Epithelial cell of proximal tubule (primary cell): ENCODE data around the gene ZNF319. TPM values are rescaled to one million over a fixed set of nuclear protein-coding genes. Genes with fewer than 3 reads are reported as not detected.

ENCODE experiments used
- DNase-seq: peaks from one replicate; pipeline ENCODE4 v3.0.0-alpha.2; 2011; ENCODE audit warnings: low read depth
- H3K4me3 ChIP-seq: 2 replicates; pipeline ENCODE4 v1.5.1; 2011; ENCODE audit warnings: low read depth, mild to moderate bottlenecking, low read length
- total RNA-seq: library from RNA; depleted of rRNA; stranded (reverse); fragments of >200 nt; gene quantifications from 2 replicates; pipeline ENCODE4 v1.2.3, GENCODE V29; 2015
- TF ChIP-seq, protein P1 (sequence below): conservative IDR thresholded peaks from 2 replicates; pipeline ENCODE4 v1.5.1; 2012; ENCODE audit warnings: low read depth, mild to moderate bottlenecking, low read length

ZNF319 gene
- total RNA-seq, 1 donor from 2014 or later, result 9.1 TPM

DNA sequence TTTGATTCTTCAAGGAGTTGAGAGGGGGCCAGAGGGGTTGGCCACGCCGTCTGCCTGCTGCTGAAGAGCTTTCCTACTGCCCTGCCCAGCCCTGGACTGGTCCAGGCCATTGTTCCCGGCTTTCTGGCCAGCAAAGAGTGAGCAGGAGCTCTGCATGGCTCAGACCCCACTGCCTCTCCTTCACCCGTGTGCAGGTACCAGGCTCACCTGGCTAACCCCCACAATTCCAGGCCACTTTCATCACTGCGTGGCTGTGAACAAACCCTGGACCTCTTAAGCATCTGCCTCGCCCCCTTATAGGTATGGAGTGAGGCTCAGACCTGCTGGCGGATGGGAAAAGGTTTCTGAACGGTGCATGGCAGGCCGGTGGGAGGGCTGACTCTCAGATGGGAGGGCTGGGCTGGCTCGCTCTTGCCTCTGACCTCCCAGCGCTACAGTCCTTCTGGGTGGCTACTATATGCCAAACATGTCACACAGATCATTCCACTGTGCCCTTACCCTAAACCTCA is 8.9 kb downstream of the ZNF319 start:
- no peak overlapping the region for H3K4me3 ChIP-seq
- TF ChIP-seq, protein P1, sequence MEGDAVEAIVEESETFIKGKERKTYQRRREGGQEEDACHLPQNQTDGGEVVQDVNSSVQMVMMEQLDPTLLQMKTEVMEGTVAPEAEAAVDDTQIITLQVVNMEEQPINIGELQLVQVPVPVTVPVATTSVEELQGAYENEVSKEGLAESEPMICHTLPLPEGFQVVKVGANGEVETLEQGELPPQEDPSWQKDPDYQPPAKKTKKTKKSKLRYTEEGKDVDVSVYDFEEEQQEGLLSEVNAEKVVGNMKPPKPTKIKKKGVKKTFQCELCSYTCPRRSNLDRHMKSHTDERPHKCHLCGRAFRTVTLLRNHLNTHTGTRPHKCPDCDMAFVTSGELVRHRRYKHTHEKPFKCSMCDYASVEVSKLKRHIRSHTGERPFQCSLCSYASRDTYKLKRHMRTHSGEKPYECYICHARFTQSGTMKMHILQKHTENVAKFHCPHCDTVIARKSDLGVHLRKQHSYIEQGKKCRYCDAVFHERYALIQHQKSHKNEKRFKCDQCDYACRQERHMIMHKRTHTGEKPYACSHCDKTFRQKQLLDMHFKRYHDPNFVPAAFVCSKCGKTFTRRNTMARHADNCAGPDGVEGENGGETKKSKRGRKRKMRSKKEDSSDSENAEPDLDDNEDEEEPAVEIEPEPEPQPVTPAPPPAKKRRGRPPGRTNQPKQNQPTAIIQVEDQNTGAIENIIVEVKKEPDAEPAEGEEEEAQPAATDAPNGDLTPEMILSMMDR, result no peak
- DNase-seq, result no peak

DNA sequence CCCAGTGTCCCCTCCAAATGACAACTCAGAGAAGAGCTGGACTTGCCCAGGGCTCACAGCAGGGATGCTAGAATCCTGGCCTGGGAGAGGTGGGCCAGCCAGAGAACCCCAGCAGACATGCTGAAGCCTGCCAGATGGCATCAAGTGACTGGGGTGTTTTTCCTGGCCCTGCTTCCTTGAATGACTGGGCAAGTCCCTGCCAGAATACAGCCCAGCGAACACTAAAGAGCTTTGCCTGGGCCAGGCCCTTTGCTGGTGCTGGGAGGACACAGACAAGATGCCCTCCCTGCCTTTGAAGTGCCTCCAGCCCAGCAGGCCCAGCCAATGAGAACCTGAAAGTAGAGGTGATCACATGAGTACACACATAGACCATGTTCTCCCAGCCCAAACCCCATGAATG is 11.5 kb downstream of the ZNF319 start:
- TF ChIP-seq, protein P1, result no peak
- no peak for DNase-seq
- H3K4me3 ChIP-seq, result no peak overlapping the region

DNA sequence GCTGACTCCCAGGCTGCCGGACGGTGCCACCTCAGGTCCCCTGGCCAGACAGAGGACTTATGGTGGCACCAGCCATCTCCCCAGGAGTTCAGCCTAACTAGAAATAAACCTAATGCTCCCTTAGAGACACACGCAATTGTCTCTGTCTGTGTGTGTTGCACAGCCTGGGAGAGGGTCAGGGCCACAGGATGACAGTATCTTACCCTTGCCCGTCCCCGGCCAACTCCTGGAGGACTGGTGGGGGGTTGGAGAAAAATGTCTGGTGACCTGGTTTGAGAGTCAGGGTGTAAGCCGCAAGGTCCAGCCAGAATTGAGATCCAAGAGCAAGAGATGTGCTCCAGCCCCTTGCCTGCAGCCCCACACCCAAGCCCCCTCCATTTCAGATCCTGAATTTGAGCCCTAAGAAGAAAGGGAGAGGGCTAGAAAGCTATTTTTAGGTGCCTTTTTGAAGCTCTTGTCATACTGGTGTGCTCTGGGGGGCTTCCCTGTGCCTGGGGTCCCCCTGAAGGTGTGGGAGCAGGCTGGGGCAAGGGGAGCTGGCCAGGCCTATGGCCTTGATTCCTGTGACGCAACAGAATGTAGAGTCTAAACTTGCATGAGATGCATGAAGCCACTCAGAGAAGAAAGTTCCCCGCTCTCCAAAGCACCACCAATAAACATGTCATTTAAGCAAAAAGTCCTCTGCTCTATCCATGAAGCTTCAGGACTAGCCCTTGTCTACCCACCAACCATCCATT is 12.9 kb downstream of the ZNF319 start:
- TF ChIP-seq, protein P1, result no peak
- no peak overlapping the region for H3K4me3 ChIP-seq
- DNase-seq, result no peak

DNA sequence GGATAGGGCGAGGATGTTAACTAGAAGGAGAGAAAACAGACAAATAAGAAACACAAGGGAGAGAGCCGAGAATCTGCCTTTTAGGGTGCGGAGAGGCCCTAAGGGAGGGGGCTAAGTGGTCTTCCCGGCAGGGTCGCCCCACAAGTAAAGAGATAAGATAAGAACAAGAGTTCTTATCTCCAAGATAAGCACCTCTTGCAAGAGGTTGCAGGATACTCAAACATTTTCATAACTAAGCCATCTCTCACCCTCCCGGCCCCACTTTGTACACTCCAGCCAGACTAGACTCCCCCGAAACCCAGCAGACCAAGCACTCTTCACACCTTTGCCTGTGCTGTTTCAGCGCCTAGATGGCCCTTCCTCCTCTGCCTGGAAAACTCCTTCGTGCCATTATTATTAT is 14.3 kb downstream of the ZNF319 start:
- TF ChIP-seq, protein P1, result no peak
- DNase-seq, result no peak
- no peak overlapping the region for H3K4me3 ChIP-seq

DNA sequence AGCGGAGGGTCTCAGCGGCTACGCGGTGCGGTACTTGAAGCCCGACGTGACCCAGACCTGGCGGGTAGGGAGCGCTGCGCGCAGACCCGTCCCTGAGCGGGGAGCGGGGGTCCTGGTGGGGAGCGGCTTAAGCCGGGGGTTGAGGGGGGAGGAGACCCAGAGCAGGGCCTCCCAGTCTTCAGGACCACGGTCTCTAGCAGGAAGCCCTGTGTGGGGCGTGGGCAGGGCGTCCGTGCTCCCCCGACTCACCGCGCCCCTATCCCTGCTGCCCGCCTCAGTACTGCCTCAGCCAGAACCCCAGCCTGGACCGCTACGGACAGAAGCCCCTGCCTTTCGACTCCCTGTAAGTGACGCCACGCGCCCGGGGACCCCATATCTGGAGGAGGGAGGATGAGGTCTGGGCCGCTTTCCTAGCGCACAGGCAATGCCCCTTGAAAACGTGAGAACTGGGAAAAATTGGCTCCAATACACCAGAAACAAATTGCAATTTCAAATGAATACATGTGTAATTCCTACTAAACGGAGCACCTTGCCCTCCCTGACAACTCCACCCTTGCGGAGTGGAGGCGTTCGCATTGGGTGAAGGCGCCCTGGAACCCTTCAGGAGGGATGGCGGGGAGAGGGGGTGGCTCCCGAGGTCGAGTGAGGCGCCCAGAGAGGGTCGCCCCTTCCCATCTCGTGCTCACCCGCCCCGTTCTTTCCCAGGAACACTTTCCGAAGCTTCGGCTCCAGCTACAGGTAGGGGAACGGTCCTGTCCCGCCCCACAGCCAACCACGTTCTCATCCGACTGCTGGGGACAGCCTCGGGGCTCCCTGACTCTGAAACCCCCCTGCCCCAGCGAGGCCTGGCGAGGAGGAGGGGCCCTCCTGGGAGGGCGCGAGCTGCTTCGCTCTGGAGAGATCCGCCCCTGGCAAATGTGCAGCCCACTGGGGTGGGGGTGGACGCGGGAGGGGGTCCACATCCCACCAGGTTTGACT is 15.0 kb downstream of the ZNF319 start:
- DNase-seq, result no peak
- TF ChIP-seq, protein P1, result no peak
- H3K4me3 ChIP-seq, result peak overlapping the region; percentile 52

DNA sequence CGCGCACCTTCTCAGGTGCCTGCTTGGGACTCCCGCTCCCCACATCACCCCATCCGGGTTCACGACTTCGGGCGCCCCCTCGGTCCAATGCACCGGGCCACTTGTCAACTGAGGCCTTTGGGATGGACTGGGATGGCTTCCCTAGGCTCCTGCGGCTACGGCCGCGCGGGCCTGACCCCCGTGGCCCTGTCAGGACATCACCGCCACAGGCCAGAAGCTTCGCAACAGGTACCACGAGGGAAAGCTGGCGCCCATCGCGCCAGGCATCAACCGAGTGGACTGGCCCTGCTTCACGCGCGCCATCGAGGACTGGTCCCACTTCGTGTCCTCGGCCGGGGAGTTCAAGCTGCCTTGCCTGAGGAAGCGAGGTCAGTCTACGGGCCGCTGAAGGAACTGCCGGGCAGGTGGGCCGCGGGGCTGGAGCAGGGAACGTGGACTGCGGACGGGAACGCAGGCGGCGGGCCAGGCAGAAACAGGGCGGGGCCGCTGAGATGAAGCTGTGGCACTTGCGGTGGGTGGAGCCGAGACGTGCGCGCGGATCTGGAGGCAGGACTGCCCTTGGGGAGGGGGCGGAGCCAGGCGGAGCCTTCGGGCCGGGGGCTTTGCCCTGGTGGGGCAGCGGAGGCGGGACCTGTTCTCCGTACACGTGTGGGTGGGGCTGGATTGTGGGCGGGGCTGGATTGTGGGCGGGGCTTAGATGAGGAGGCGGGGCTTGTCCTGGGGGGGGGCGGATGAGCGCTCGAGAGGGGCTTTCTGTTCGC is 15.8 kb downstream of the ZNF319 start:
- H3K4me3 ChIP-seq, result peak overlapping the region; percentile 52
- TF ChIP-seq, protein P1, result no peak

More for the DNA sequence above, 15.8 kb downstream of the ZNF319 start:
- DNase-seq, result no peak
